Coronary artery (tissue), 2 donors: ENCODE results near the gene POLR3E.
"Not testable (repeated sequence)": the region's sequence is repeated elsewhere in the genome, so short reads cannot be mapped to it uniquely, and the experiment has no call there.

Experiments used
- DNase-seq: peaks from one replicate; pipeline ENCODE4 v3.0.0-alpha.2; 2017; ENCODE audit warnings: low spot score
- H3K27ac ChIP-seq, 2 donors: fragments of 200-600 bp; sonication (generic); one replicate each; pipeline ENCODE4 v1.5.1; 2016 to 2019
- H3K4me3 ChIP-seq: fragments of 200-600 bp; sonication (generic); 2 replicates; pipeline ENCODE4 v1.5.1; 2016; ENCODE audit warnings: mild to moderate bottlenecking, moderate library complexity
- TF ChIP-seq, protein P1 (sequence below): fragments of 200-600 bp; sonication (generic); IDR thresholded peaks from one replicate; pipeline ENCODE4 v1.5.1; 2019; ENCODE audit warnings: antibody characterized with exemption

The POLR3E gene

DNA sequence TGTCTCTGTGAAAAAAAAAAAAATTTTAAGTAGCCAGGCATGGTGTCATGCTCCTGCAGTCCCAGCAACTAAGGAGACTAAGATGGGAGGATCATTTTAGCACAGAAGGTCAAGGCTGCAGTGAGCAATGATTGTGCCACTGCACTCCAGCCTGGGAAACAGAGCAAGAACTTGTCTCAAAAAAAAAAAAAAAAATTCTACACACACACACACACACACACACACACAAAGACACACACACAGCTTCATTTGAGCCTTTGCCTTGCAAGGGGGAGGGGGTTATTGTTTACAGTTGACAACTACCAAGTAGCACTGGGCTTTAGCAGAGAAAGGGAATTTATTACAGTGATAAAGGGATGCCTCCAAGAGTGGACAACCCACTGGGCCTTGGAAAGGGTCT is 4.9 kb upstream of the POLR3E start:
- Histone ChIP-seq H3K27ac (no peak overlapping the region), H3K4me3 (no peak overlapping the region)
- DNase-seq, result no peak
- TF ChIP-seq, protein P1, sequence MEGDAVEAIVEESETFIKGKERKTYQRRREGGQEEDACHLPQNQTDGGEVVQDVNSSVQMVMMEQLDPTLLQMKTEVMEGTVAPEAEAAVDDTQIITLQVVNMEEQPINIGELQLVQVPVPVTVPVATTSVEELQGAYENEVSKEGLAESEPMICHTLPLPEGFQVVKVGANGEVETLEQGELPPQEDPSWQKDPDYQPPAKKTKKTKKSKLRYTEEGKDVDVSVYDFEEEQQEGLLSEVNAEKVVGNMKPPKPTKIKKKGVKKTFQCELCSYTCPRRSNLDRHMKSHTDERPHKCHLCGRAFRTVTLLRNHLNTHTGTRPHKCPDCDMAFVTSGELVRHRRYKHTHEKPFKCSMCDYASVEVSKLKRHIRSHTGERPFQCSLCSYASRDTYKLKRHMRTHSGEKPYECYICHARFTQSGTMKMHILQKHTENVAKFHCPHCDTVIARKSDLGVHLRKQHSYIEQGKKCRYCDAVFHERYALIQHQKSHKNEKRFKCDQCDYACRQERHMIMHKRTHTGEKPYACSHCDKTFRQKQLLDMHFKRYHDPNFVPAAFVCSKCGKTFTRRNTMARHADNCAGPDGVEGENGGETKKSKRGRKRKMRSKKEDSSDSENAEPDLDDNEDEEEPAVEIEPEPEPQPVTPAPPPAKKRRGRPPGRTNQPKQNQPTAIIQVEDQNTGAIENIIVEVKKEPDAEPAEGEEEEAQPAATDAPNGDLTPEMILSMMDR, result no peak

DNA sequence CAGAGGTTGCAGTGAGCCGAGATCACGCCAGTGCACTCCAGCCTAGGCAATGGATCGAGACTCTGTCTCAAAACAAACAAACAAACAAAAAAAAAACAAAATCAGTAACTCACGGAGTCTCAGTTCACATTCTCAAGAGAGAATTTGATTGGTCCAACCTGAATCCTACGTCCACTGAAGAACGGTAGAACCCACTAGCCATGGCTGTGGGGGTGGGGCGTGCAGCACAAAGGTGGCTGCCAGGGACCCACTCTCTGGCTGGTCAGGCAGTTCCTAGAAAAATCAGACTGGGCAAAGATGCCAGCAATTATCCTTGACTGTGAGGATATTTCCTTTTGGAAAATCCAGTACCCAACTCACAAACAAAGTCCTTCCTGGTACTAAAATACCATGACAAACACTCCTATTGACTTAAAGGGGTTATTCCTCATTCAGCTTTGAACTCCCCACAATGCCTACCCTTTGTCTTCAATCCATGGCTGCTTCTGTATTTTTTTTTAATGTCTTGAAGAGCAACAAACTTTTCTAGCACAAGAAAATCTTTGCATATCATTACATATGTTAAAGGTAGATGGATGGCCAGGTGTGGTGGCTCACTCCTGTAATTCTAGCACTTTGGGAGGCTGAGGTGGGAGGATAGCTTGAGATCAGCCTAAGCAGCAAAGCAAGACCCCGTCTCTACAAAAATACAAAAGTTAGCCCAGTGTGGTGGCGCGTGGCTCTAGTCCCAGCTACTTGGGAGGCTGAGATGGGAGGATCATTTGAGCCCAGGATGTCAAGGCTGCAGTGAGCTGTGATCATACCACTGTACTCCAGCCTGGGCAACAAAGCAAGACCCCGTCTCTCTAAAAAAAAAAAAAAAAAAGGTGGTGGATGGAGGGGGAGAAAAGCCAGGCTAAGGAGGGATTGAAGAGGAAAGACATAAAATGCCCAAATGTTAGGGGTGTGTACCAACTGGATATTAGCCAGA is 3.8 kb upstream of the POLR3E start:
- TF ChIP-seq, protein P1, result no peak
- Histone ChIP-seq H3K4me3 (no peak overlapping the region), H3K27ac (no peak overlapping the region)
- DNase-seq, result no peak

DNA sequence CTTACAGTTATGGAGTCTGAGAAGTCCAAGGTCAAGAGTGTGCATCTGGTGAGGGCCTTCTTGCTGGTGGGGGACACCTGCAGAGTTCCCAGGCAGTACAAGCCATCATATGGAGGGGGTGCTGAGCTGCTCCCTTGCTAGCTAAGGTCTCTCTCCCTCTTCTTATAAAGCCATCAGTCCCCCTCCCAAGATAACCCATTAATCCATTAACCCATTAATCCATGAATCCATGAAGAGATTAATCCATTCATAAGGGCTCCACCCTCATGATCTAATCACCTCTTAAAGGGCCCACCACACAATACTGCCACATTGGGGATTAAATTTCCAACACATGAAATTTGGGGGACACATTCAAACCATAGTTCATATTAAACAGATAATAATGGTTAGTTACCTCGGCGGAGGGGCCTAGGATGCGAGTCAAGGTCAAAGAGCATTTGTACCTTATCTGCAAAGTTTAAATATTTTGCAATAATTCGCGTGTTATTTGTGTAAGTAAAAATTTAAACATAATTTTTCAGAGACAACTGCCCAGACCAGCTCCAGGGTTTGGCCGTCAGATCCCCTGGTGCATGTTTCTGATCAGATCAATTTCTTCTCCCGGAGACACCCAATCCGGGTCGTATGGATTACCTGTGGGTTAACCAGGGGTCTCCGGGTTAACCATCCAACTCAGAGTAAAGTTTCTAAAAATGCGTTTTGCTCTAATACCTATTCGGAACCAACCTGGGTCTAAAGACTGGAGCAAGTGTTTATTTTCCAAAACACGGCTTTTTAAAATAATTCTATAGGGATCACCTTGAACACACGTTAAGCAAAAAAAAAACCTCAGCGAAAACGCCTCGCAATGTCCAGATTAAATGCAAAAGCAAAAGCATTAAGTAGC is 740 bp upstream of the POLR3E start:
- H3K27ac ChIP-seq, result peak overlapping the region in 1 of 2 donors; percentile 23

DNA sequence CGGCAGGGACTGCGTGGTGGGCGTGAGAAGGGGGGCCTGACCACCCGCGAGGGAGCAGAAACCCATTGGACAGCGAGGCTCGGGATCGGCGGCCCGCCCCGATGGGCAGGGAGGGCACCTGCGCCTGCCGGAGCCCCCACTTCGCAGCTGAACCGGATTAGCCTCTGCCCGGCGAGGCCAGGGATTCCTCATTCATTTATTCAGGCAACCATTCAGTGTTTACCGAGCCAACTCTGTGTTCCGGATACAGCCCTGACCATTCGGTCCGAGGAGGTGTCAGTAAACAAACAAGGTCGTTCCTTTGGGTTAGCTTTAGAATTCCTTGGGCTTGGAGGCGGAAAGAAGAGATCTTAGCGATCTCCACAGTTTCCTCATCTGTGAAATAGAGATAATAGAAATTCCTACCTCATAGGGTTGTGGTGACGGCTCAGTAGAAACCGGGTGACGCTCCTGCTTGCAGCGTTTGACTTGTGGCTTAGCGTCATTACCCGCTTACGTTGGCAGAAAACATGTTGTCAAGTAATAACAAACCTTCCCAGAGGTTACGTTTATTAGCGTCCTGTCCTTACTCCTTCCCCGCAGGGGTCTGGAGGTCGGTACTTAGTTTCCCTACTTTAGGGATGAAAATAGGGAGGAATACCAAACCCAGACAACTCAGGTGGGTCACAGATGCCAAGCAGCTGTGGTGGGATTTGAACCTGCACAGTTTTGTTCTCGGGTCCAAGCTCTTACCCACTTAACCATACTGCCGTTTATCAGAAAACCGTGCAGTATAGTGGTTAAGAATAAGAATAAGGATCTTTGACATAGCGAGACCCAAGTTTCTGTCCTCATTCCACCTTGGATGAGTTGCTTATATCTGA is 893 bp downstream of the POLR3E start:
- Histone ChIP-seq H3K4me3 (peak overlapping the region; percentile 82), H3K27ac (peak overlapping the region; percentile 87 to 97)
- TF ChIP-seq, protein P1, result no peak
- DNase-seq, result peak; percentile 86

More for the DNA sequence above, 740 bp upstream of the POLR3E start:
- TF ChIP-seq, protein P1, result no peak
- no peak for DNase-seq
- peak overlapping the region; percentile 82 for H3K4me3 ChIP-seq

DNA sequence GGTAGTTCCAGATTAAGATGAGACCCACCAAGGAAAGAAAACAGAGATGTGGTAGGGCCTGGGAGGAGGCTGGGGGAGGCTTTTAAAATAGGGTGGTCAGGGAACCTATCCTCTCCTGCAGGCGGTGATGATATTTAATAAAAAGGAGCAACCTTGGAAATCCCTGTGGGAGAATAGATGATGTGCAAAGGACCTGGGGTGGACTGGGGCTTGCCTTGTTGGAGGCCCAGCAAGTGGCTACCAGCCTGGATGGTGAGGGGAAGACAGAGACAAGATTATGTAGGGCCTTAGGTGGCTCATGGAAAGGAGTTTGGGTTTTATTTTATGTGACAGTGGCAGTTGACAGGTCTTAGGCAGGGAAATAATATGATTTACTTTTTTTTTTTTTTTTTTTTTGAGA is 1.8 kb downstream of the POLR3E start:
- H3K27ac ChIP-seq, result peak overlapping the region in 1 of 2 donors; percentile 87
- TF ChIP-seq, protein P1, result no peak
- DNase-seq, result no peak
- H3K4me3 ChIP-seq, result peak overlapping the region; percentile 82

DNA sequence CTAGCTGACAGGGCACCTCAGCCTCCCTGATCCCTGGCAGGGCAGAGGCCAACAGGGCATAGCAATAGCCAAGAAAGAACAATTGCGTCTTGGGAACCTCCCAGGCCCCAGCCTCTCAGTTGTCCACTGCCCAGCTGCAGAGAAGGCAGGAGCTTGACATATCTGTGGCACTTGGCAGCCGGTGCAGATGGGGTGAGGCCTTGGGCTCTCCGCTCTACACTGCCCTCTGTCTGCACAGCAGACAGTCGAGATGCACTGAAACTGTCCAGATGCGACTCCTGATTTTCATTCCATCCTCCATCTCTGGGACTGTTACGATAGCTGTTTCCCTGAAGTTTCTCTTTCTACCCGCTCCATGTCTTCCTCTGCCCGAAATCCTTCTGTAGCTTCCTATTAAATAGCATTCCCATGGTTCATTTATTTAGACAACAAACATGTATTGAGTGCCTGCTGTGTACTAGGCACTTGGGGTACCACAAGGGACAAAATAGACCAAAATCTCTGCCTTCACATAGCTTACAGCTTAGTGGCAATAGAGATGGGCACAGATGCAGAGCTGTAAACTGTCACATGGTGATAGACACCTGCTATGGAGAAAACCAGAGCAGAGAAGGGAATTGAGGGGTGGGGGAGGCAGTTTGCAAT is 3.3 kb downstream of the POLR3E start:
- H3K4me3 ChIP-seq, result no peak overlapping the region
- H3K27ac ChIP-seq, result no peak overlapping the region
- TF ChIP-seq, protein P1, result peak; percentile 18
- no peak for DNase-seq

DNA sequence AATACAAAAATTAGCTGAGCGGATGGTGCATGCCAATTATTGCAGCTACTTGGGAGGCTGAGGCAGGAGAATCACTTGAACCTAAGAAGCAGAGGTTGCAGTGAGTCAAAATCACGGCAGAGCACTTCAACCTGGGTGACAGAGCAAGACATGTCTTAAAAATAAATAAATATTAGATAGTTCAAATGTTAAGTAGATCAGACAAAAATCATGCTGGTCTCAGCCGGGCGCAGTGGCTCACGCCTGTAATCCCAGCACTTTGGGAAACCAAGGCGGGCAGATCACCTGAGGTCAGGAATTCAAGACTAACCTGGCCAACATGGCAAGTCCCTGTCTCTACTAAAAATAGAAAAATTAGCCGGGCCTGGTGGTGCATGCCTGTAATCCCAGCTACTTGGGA is 4.2 kb downstream of the POLR3E start:
- H3K27ac ChIP-seq, H3K4me3 ChIP-seq, DNase-seq: not testable (repeated sequence)
